ENCODE results near the gene NUAK2. TPM values are rescaled to one million over a fixed set of nuclear protein-coding genes. Genes with fewer than 3 reads are reported as not detected.

Gene NUAK2
- total and polyA plus RNA-seq, 2 donors (not counting 3 experiments of a cell fraction or from before 2014, with no cell fraction given): 1.8 to 2.5 TPM

DNA sequence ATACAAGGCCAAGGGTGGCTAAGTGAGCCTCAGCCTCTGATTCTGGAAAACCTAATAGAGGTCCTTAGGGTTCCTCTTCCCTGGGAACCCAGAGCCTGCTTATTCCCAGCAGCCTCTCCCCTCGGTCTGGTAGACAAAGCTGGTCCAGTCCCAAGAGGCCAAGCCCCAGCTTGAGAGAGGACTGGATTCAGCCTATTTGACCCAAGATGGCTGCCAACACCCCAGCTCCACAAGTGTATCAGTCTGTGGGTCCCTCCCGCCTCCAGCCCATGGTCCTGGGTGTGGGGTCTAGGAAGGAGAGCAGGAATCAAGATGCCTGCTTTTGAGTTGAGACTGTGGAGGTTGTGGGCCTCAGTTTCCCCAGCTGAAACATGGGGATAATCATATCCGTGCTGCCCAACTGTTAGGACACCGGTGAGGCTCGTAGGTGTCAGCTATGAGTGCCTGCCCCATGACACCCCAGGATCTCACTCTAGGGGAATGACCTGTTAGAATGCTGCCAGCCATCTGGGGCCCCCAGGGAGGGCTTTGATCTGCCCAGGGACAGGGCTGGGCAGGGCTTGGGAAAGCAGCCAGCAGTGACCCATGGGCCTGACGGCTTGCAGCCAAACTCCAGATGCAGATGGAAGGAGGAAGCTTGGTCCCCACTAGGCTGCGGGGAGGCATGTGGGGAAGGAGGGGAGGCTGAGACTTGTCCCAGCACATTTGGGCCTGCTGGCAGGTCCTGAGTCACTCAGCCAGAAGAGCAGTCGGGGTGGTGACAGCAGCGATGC, 45.4 kb downstream of the NUAK2 start:
- H4K20me1 ChIP-seq (replicated peaks; ENCODE audit: control insufficient read depth, extremely low read depth, insufficient read depth, low read length): no peaks in the 10 kb centered on the region
- FAIRE-seq: no peak
- no peaks in the 10 kb centered on the region for H3K9me1 ChIP-seq (replicated peaks; ENCODE audit: control insufficient read depth, extremely low read depth, insufficient read depth, low read length)
- intact Hi-C loops (cut with micrococcal nuclease): no loop called here
- no TSS peak for BruUV-seq (replicated peaks)
- H3K79me2 ChIP-seq (ENCODE audit: control insufficient read depth, insufficient read depth, low read length): no peaks in the 10 kb centered on the region
- dilution Hi-C loops (cut with MboI; ENCODE audit: extremely low pct_ligation_motif_present, low sequenced_read_pairs): no loop called here
- ChIA-PET CTCF (interaction anchor here (0.8 to 17.5 kb wide), 8 partner anchors 8 to 248 kb away, joined by 3 to 1536 read pairs (median 4); partner anchors contain the start of gene NUAK2), POLR2A (no interaction called here)
- H2AFZ ChIP-seq (ENCODE audit: low read depth, low read length): no peak overlapping the region
- no peak for DNase-seq (ENCODE audit: low read depth, low spot score)
- no peak overlapping the region for H3K27ac ChIP-seq (ENCODE audit: insufficient read depth, low read depth, low read length)
- no peaks in the 10 kb centered on the region for H3K36me3 ChIP-seq (ENCODE audit: control insufficient read depth in 2 of 2, extremely low read depth in 1 of 2, insufficient read depth in 2 of 2, low read length in 2 of 2)
- H3K4me1 ChIP-seq (ENCODE audit: control insufficient read depth, extremely low read depth, insufficient read depth, low read length): peaks cover 9% of the 10 kb centered on the region
- H3K4me3 ChIP-seq (replicated peaks in 1 of 3; ENCODE audit: insufficient read depth in 1 of 3, low read depth in 1 of 3, low read length in 3 of 3): no peak overlapping the region
- TF ChIP-seq CTCF (IDR thresholded peaks at IDR 0.05; ENCODE audit: extremely low read depth in 1 of 2, insufficient read depth in 1 of 2, low read depth in 1 of 2, low read length in 2 of 2) (no peak), JUN (IDR thresholded peaks at IDR 0.05; ENCODE audit: borderline replicate concordance, insufficient read depth, insufficient read length, low read depth) (no peak), MAX (IDR thresholded peaks at IDR 0.05; ENCODE audit: insufficient read depth, insufficient read length) (no peak)
- no peaks in the 10 kb centered on the region for H3K27me3 ChIP-seq (ENCODE audit: control insufficient read depth in 2 of 2, insufficient read depth in 2 of 2, low read length in 2 of 2)
- H3K9me3 ChIP-seq (replicated peaks; ENCODE audit: control insufficient read depth, insufficient read depth, low read length): no peaks in the 10 kb centered on the region
- H3K9ac ChIP-seq (replicated peaks; ENCODE audit: extremely low read depth, insufficient read depth, low read length): no peak overlapping the region
- no peak overlapping the region for H3K4me2 ChIP-seq (ENCODE audit: insufficient read depth, low read length)

DNA sequence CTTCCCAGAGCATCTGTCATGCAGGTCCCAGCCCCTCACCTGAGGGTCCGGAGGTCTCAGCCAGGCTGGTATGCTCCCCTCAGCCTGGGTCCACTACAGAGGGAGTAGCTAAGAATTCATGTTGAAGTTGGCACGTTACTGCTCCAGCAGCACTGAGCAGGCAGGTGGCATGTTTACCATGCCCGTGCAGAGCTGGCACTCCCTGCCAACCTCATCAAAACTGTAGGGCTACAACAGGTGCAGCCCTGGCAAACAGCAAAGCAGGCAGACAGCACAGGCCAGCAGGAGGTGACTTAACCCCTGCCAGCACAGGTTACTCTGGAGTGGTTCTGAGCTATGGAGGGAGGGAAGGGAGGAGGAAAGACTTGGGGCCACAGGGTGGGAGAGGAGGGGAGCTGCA, 46.4 kb downstream of the NUAK2 start:
- peaks cover 18% of the 10 kb centered on the region for H3K4me1 ChIP-seq (ENCODE audit: control insufficient read depth, extremely low read depth, insufficient read depth, low read length)
- intact Hi-C loops (cut with micrococcal nuclease): no loop called here
- dilution Hi-C loops (cut with MboI; ENCODE audit: extremely low pct_ligation_motif_present, low sequenced_read_pairs): no loop called here
- POLR2A ChIA-PET: no interaction called here
- no peaks in the 10 kb centered on the region for H3K36me3 ChIP-seq (ENCODE audit: control insufficient read depth in 2 of 2, extremely low read depth in 1 of 2, insufficient read depth in 2 of 2, low read length in 2 of 2)
- no TSS peak for BruUV-seq (replicated peaks)
- no peaks in the 10 kb centered on the region for H4K20me1 ChIP-seq (replicated peaks; ENCODE audit: control insufficient read depth, extremely low read depth, insufficient read depth, low read length)
- H3K9me3 ChIP-seq (replicated peaks; ENCODE audit: control insufficient read depth, insufficient read depth, low read length): no peaks in the 10 kb centered on the region
- DNase-seq (ENCODE audit: low read depth, low spot score) (no peak), FAIRE-seq (no peak)
- H2AFZ ChIP-seq (ENCODE audit: low read depth, low read length): no peak overlapping the region
- H3K4me3 ChIP-seq (replicated peaks in 1 of 3; ENCODE audit: insufficient read depth in 1 of 3, low read depth in 1 of 3, low read length in 3 of 3): no peak overlapping the region
- TF ChIP-seq MAX (IDR thresholded peaks at IDR 0.05; ENCODE audit: insufficient read depth, insufficient read length): no peak
- no peak for TF ChIP-seq POLR2A (IDR thresholded peaks at IDR 0.05; ENCODE audit: low read depth, low read length)
- no peak for TF ChIP-seq CTCF (IDR thresholded peaks at IDR 0.05; ENCODE audit: extremely low read depth in 1 of 2, insufficient read depth in 1 of 2, low read depth in 1 of 2, low read length in 2 of 2)
- no peak for TF ChIP-seq GATA2 (IDR thresholded peaks at IDR 0.05; ENCODE audit: insufficient read depth, insufficient read length, low read depth, low read length)
- TF ChIP-seq FOS (IDR thresholded peaks at IDR 0.05; ENCODE audit: borderline replicate concordance, insufficient read depth, low read length): no peak
- TF ChIP-seq MYC (IDR thresholded peaks at IDR 0.05; ENCODE audit: low read depth, low read length): no peak
- no peak for TF ChIP-seq POLR2AphosphoS5 (IDR thresholded peaks at IDR 0.05; ENCODE audit: insufficient read depth, low read depth, low read length)
- TF ChIP-seq EZH2 (IDR thresholded peaks at IDR 0.05; ENCODE audit: borderline replicate concordance, low read depth, low read length, severe bottlenecking): no peak
- TF ChIP-seq JUN (IDR thresholded peaks at IDR 0.05; ENCODE audit: borderline replicate concordance, insufficient read depth, insufficient read length, low read depth): no peak
- H3K27ac ChIP-seq (ENCODE audit: insufficient read depth, low read depth, low read length): no peak overlapping the region
- H3K4me2 ChIP-seq (ENCODE audit: insufficient read depth, low read length): no peak overlapping the region
- H3K9ac ChIP-seq (replicated peaks; ENCODE audit: extremely low read depth, insufficient read depth, low read length): no peak overlapping the region
- CTCF ChIA-PET: interaction anchor here (0.8 to 17.5 kb wide), 7 partner anchors 9 to 249 kb away, joined by 3 to 1536 read pairs (median 4); partner anchors contain the start of gene NUAK2
- no peaks in the 10 kb centered on the region for H3K27me3 ChIP-seq (ENCODE audit: control insufficient read depth in 2 of 2, insufficient read depth in 2 of 2, low read length in 2 of 2)
- no peaks in the 10 kb centered on the region for H3K9me1 ChIP-seq (replicated peaks; ENCODE audit: control insufficient read depth, extremely low read depth, insufficient read depth, low read length)
- H3K79me2 ChIP-seq (ENCODE audit: control insufficient read depth, insufficient read depth, low read length): no peaks in the 10 kb centered on the region
